MCF 10A (cell line): ENCODE measurements around the gene ARPC4. TPM values are rescaled to one million over a fixed set of nuclear protein-coding genes. Genes with fewer than 3 reads are reported as not detected.
"Not testable (repeated sequence)": the region's sequence is repeated elsewhere in the genome, so short reads cannot be mapped to it uniquely, and the experiment has no call there.

ENCODE experiments used
- BruUV-seq: library from RNA; stranded (reverse); fragments of 400-500 nt; replicated peaks from 2 replicates; lab custom pipeline; 2021; lab: Mats Ljungman, UMichigan
- CTCF ChIA-PET: fragments of 300-600 bp; sonication (Branson Sonifier 250); formaldehyde crosslinking; extraction: SDS; loops from one replicate; lab custom pipeline; 2021; ENCODE audit warnings: antibody characterized with exemption, inconsistent platforms; lab: Yijun Ruan, JAX
- POLR2A ChIA-PET: fragments of 300-600, 350-650 bp; sonication (Branson Sonifier 250); formaldehyde crosslinking; extraction: SDS; loops from one replicate; lab custom pipeline; 2020; ENCODE audit warnings: antibody characterized with exemption, inconsistent platforms; lab: Yijun Ruan, JAX
- DNase-seq: peaks from one replicate; pipeline ENCODE4 v3.0.0-alpha.2; 2018; ENCODE audit not compliant: unreplicated experiment
- H3K27ac Mint-ChIP-seq: one replicate; pipeline ENCODE4 v1.8.0; 2022; ENCODE audit warnings: mild to moderate bottlenecking, low read depth, mixed read lengths; ENCODE audit not compliant: unreplicated experiment
- H3K27me3 Mint-ChIP-seq: one replicate; pipeline ENCODE4 v1.8.0; 2022; ENCODE audit warnings: mixed read lengths; ENCODE audit not compliant: insufficient read depth, unreplicated experiment
- H3K36me3 Mint-ChIP-seq: one replicate; pipeline ENCODE4 v1.8.0; 2022; ENCODE audit warnings: mild to moderate bottlenecking, moderate library complexity, mixed read lengths; ENCODE audit not compliant: insufficient read depth, unreplicated experiment
- H3K4me1 Mint-ChIP-seq: one replicate; pipeline ENCODE4 v1.8.0; 2022; ENCODE audit warnings: mixed read lengths; ENCODE audit not compliant: insufficient read depth, unreplicated experiment
- H3K4me3 Mint-ChIP-seq: one replicate; pipeline ENCODE4 v1.8.0; 2022; ENCODE audit warnings: mild to moderate bottlenecking, moderate library complexity, mixed read lengths; ENCODE audit not compliant: unreplicated experiment
- H3K9me3 Mint-ChIP-seq: one replicate; pipeline ENCODE4 v1.8.0; 2022; ENCODE audit warnings: mixed read lengths; ENCODE audit not compliant: unreplicated experiment
- CTCF ChIP-seq: fragments of 200-600 bp; IDR thresholded peaks from one replicate; pipeline ENCODE4 v1.8.0; 2022; ENCODE audit warnings: antibody characterized with exemption, mild to moderate bottlenecking; ENCODE audit not compliant: unreplicated experiment
- intact Hi-C: fragments of 100-400 bp; cut with micrococcal nuclease; formaldehyde crosslinking; loops from 2 replicates; pipeline ENCODE4 v1.14.1; 2022
- total RNA-seq: library from RNA; stranded (reverse); gene quantifications from 2 replicates; pipeline ENCODE4 v1.2.3, GENCODE V29; 2022

The ARPC4 gene
- total RNA-seq, 1 experiment from 2014 or later, result 122 TPM

GRCh38 chr3:9843715-9844438, 51.0 kb downstream of the ARPC4 start, which contains the start of gene RPUSD3:
TSS of gene RPUSD3 (minus strand) at chr3:9844008. CDS start at chr3:9843990, 18 bp downstream.
- CTCF ChIA-PET, result interaction anchor here (0.6 to 1.5 kb wide), 8 partner anchors 16 to 239 kb away, joined by 3 to 7 read pairs (median 4); no protein-coding TSS in a partner anchor
- intact Hi-C loops, result loop anchor here (10.0 kb wide), 1 partner anchor 441 kb away; no protein-coding TSS in a partner anchor
- POLR2A ChIA-PET, result interaction anchor here (0.7 to 4.6 kb wide), 34 partner anchors 9 to 298 kb away, joined by 3 to 29 read pairs (median 4); partner anchors contain the start of genes ARPC4, CRELD1, EMC3 and IL17RC
- Mint-ChIP-seq H3K27me3 (no peaks in the 10 kb centered on the region), H3K9me3 (no peaks in the 10 kb centered on the region), H3K36me3 (peaks cover 37% of the 10 kb centered on the region), H3K4me3 (peak within 1 kb of the TSS; percentile 100), H3K27ac (peak within 1 kb of the TSS; percentile 92), H3K4me1 (peaks cover 14% of the 10 kb centered on the region)
- no peak for TF ChIP-seq CTCF
- peak; percentile 95 for DNase-seq
- TSS peak; percentile 27 for BruUV-seq

GRCh38 chr3:9846231-9846630, 53.3 kb downstream of the ARPC4 start:
- no peak overlapping the region for H3K27ac Mint-ChIP-seq
- no peak overlapping the region for H3K4me3 Mint-ChIP-seq
- H3K27me3 Mint-ChIP-seq, result no peaks in the 10 kb centered on the region
- H3K36me3 Mint-ChIP-seq, result peaks cover 19% of the 10 kb centered on the region
- no peaks in the 10 kb centered on the region for H3K9me3 Mint-ChIP-seq
- DNase-seq, result no peak
- intact Hi-C loops, result loop anchor here (10.0 kb wide), 1 partner anchor 439 kb away; no protein-coding TSS in a partner anchor
- BruUV-seq, result no TSS peak
- CTCF ChIA-PET, result interaction anchor here (0.6 to 2.9 kb wide), 6 partner anchors 38 to 118 kb away, joined by 3 to 21 read pairs (median 3); partner anchors contain the start of gene CRELD1
- H3K4me1 Mint-ChIP-seq, result peaks cover 22% of the 10 kb centered on the region
- TF ChIP-seq CTCF, result no peak
- POLR2A ChIA-PET, result interaction anchor here (0.6 to 3.3 kb wide), 5 partner anchors 35 to 109 kb away, joined by 3 to 14 read pairs (median 4); partner anchors contain the start of gene CRELD1

GRCh38 chr3:9846931-9847488, 54.1 kb downstream of the ARPC4 start:
- intact Hi-C loops, result loop anchor here (10.0 kb wide), 1 partner anchor 438 kb away; no protein-coding TSS in a partner anchor
- ChIA-PET CTCF (interaction anchor here (0.6 to 2.9 kb wide), 6 partner anchors 37 to 117 kb away, joined by 3 to 21 read pairs (median 3); partner anchors contain the start of gene CRELD1), POLR2A (interaction anchor here (0.6 to 1.2 kb wide), 3 partner anchors 34 to 108 kb away, joined by 3 to 5 read pairs (median 4); no protein-coding TSS in a partner anchor)

GRCh38 chr3:9847870-9848269, 55.0 kb downstream of the ARPC4 start:
- H3K4me1 Mint-ChIP-seq, result peaks cover 31% of the 10 kb centered on the region
- H3K9me3 Mint-ChIP-seq, DNase-seq, H3K27ac Mint-ChIP-seq, H3K27me3 Mint-ChIP-seq, H3K4me3 Mint-ChIP-seq, BruUV-seq, H3K36me3 Mint-ChIP-seq: not testable (repeated sequence)
- CTCF ChIA-PET, result interaction anchor here (0.6 to 4.5 kb wide), 8 partner anchors 44 to 366 kb away, joined by 3 to 31 read pairs (median 6); partner anchors contain the start of gene IL17RE
- intact Hi-C loops, result loop anchor here (1.0 to 10.0 kb wide), 3 partner anchors 49 to 437 kb away; partner anchors contain the start of gene IL17RC
- POLR2A ChIA-PET, result interaction anchor here (1.3 to 2.1 kb wide), 6 partner anchors 36 to 99 kb away, joined by 3 to 12 read pairs (median 7); partner anchors contain the start of gene CRELD1

More at GRCh38 chr3:9846931-9847488, 54.1 kb downstream of the ARPC4 start:
- no peak for TF ChIP-seq CTCF
- DNase-seq, result no peak
- peaks cover 11% of the 10 kb centered on the region for H3K36me3 Mint-ChIP-seq
- no peaks in the 10 kb centered on the region for H3K9me3 Mint-ChIP-seq
- no TSS peak for BruUV-seq
- peaks cover 29% of the 10 kb centered on the region for H3K4me1 Mint-ChIP-seq
- H3K4me3 Mint-ChIP-seq, result no peak overlapping the region
- no peaks in the 10 kb centered on the region for H3K27me3 Mint-ChIP-seq
- no peak overlapping the region for H3K27ac Mint-ChIP-seq
